Fibroblast of the aortic adventitia (primary cell): ENCODE results near the gene KISS1. TPM values are rescaled to one million over a fixed set of nuclear protein-coding genes. Genes with fewer than 3 reads are reported as not detected.
A peak's percentile ranks its signal among the peaks of the same experiment; 100 is the strongest.

Experiments
- DNase-seq: peaks from one replicate; pipeline ENCODE4 v3.0.0-alpha.2; 2010; ENCODE audit warnings: low read depth
- H3K4me3 ChIP-seq: 2 replicates; pipeline ENCODE4 v1.5.1; 2011; ENCODE audit warnings: low read depth, mild to moderate bottlenecking, control low read depth, low read length, moderate library complexity
- total RNA-seq: library from RNA; depleted of rRNA; stranded (reverse); fragments of >200 nt; gene quantifications from 2 replicates; pipeline ENCODE4 v1.2.3, GENCODE V29; 2012; ENCODE audit warnings: low replicate concordance
- TF ChIP-seq, protein P1 (sequence below): IDR thresholded peaks from 2 replicates; pipeline ENCODE4 v1.5.1; 2011; ENCODE audit warnings: mild to moderate bottlenecking, low read length, control low read depth, inconsistent platforms; ENCODE audit not compliant: insufficient read depth

The KISS1 gene
- total RNA-seq, 1 donor, result not detected

DNA sequence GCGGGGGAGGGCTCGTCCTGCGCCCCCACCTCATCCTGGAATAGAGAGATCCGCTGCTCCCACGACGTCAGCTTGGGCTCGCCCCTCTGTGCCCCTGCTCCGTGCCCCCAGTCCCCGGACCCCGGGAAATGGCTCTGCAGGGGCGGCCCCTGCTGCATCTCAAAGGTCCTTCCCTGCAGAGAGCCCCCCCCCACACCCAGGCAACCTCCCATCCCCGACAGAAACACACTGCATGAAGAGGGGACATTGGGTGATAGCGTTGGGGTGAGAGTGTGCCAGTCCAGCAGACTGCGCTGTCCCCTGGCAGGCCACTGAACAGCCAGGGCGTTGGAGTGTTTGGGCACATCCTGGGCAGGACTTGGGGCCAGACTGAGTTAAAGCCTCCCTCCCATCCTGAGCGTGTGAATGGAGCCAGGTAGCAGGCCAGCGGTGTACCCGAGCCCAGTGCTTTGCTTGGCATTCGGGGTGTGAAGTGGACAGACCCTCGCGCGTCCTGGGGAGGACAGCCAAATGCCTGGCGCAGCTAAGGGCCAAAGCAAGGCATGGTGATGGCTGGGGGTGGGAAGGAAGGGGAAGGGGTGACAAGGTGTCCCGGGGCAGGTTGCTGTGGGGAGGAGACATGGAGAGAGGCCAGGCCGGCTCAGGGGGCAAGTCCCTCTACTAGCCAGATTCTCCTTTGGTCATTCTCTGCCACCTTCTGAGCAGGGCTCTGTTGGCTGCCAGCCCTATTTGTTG is 43.8 kb downstream of the KISS1 start:
- no peak for DNase-seq
- TF ChIP-seq, protein P1, sequence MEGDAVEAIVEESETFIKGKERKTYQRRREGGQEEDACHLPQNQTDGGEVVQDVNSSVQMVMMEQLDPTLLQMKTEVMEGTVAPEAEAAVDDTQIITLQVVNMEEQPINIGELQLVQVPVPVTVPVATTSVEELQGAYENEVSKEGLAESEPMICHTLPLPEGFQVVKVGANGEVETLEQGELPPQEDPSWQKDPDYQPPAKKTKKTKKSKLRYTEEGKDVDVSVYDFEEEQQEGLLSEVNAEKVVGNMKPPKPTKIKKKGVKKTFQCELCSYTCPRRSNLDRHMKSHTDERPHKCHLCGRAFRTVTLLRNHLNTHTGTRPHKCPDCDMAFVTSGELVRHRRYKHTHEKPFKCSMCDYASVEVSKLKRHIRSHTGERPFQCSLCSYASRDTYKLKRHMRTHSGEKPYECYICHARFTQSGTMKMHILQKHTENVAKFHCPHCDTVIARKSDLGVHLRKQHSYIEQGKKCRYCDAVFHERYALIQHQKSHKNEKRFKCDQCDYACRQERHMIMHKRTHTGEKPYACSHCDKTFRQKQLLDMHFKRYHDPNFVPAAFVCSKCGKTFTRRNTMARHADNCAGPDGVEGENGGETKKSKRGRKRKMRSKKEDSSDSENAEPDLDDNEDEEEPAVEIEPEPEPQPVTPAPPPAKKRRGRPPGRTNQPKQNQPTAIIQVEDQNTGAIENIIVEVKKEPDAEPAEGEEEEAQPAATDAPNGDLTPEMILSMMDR, result no peak
- H3K4me3 ChIP-seq, result peak overlapping the region; percentile 68

DNA sequence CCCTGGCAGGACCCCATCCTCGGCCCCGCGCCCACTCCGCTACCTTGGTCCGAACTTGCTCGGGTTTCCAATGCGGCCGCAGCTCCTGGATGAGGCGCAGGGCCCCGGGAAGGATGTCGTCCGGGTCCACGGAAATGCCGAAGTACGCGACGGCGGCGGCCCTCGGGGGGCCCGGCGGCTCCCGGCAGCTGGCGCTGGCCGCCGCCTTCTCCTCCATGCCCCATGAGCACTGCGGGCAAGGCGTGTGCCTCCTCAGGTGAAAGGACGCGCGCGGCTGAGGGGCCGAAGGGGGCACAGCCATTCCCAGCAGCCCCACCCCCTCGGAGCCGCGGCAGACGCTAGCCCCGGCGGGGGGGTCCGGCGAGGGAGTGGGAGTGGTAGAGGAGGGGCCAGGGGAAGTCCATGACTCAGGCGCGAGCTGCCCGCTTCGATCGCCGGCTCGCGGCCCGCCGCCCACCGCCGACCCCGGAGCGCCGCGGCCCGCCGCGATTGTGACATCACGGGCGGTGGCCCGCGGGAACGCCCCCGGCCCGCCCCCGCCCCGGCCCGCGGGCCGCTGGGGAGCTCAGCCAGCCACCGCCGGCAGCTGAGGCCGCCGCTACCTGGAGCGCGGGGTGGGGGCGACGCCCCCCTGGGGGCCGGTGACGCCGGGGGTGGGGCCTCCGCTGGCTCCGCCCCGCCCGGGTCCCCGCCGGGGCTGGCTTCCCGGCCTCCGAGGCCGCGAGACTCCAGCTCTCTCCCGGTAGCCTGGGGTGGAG is 44.6 kb downstream of the KISS1 start, which contains the start of gene ETNK2:
Gene ETNK2, minus strand, starts transcription at position 493 of the 758 bp plus-strand sequence. Its CDS starts 192 bp downstream, at position 301.
- no peak for DNase-seq
- TF ChIP-seq, protein P1, result no peak
- H3K4me3 ChIP-seq, result peak within 1 kb of the TSS; percentile 68

DNA sequence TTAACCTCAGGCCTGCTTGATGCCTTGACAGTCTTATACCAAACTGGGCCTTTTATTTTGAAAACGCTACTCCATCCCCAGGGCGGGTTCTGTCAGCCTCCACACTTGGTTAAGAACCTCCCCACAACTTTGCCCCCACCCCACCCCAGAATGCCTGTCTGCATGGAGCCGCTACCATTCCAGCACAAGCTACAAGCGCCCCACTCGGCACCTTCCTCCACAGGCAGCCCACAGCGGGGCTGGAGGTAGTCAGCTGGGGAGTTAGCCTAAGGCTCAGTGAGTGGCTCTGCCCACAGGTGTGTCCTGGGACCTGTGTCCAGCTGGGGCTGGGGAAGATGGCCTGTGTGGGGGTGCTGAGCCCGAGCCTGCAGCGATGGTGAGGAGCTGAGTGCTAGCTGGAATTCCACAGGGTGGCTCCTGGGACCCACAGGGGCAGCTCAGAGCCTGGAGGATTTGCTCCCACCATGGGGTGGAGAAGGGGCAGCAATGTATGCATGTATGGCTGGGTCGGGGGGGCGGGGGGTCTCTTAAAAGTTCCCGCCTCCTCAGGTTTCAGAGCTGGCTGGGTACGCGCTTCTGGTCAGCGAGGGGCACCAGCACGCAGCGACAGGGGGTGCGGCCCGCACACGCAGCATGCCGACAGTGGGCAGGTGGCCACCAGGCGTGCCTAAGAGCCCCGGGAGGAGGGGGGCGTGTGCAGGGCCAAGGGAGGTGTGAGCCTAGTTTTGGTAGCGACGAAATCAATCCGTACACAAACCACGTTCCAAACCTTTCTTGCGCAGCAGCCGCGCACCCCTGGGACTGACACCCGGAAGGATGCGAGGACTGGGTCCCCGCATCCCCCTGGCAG is 45.4 kb downstream of the KISS1 start:
- TF ChIP-seq, protein P1, result no peak
- H3K4me3 ChIP-seq, result peak overlapping the region; percentile 68
- DNase-seq, result no peak

DNA sequence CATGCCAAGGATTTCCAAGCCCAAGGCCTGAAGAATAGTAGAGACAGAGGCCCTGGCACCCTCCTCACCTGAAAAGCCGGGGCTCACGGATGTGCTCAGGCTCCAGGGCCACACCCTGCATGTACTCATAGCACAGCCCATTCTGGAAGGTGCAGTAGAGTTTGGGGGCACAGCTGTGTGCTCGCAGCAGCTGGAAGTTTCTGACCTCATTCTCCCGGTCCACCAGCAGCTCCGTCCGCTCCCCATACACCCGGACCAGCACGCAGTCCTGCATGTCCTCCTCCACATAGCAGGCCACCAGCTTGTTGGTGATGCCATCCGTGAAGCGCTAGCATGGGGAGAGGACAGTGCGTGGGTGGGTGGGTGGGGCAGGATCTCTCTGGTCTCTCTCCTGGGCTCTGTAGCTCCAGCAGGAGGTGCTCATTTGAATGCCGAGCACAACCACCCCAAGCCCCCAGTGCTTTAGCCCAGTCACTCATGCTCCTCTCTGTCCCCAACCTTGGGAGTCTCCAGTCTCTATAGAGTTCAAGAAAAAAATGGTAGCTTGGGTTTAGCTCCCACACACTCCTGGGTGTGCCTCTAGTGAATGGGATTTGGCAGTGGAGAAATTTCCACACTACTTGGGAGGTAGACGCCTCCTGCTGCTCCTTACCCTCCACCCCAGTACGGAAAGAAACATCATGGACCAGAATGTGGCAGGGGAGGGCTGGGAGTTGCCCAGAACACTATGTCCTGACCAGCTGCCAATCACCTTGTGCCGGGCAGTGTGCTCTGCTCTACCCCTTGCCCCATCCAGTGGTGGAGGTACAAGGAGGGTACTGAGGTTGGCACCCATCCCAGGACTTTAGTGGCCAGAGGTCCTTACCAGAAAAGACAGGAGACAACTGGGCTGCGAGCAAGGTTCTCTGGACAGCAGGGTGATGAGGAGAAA is 46.4 kb downstream of the KISS1 start:
- TF ChIP-seq, protein P1, result no peak
- no peak for DNase-seq

DNA sequence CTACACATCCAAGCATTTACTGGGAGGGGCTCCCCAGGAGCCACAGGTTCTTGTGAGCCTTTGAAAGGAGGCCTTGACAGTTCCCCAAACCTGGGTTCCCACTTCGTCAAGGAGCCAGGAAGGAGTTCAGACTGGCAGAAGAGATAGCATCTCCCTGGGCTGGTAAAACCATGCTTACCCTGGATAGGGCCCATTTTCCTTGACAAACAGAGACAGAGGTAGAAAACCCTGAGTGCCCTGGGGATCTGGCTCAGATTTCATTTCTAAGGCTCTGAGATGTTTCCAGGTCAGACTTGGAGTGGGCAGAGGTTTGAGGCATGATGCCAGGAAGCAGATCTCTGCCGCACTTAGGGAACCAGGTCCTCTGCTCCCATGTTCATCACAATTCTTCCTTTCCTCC is 47.2 kb downstream of the KISS1 start:
- TF ChIP-seq, protein P1, result no peak
- H3K4me3 ChIP-seq, result no peak overlapping the region
- DNase-seq, result no peak

More for the DNA sequence above, 46.4 kb downstream of the KISS1 start:
- no peak overlapping the region for H3K4me3 ChIP-seq
